Brain microvascular endothelial cell (primary cell): ENCODE measurements around the gene TCP11L2.
"Not testable (repeated sequence)": the region's sequence is repeated elsewhere in the genome, so short reads cannot be mapped to it uniquely, and the experiment has no call there.

Experiments used
- DNase-seq: peaks from one replicate; pipeline ENCODE4 v3.0.0-alpha.2; 2020
- H3K27ac ChIP-seq: fragments of 250-450 bp; sonication (Bioruptor Pico); 2 replicates; pipeline ENCODE4 v1.5.1; 2020; ENCODE audit warnings: mild to moderate bottlenecking, moderate library complexity
- H3K27me3 ChIP-seq: fragments of 250-450 bp; sonication (Bioruptor Pico); replicated peaks from 2 replicates; pipeline ENCODE4 v1.5.1; 2020; ENCODE audit warnings: mild to moderate bottlenecking
- H3K36me3 ChIP-seq: fragments of 250-450 bp; sonication (Bioruptor Pico); replicated peaks from 2 replicates; pipeline ENCODE4 v1.5.1; 2020; ENCODE audit warnings: mild to moderate bottlenecking
- H3K4me3 ChIP-seq: 2 replicates; pipeline ENCODE4 v1.5.1; 2011; ENCODE audit warnings: low read depth, mild to moderate bottlenecking, control low read depth, low read length, moderate library complexity
- in situ Hi-C: cut with HindIII; loops from 2 replicates; pipeline ENCODE4 v1.10.0; 2017; ENCODE audit warnings: low sequenced_read_pairs, low pct_ligation_motif_present
- TF ChIP-seq, protein P1 (sequence below): IDR thresholded peaks from 2 replicates; pipeline ENCODE4 v1.5.1; 2011; ENCODE audit warnings: low read depth, mild to moderate bottlenecking, moderate library complexity, low read length, control low read depth, inconsistent platforms; ENCODE audit errors: missing control alignments

Gene TCP11L2

DNA sequence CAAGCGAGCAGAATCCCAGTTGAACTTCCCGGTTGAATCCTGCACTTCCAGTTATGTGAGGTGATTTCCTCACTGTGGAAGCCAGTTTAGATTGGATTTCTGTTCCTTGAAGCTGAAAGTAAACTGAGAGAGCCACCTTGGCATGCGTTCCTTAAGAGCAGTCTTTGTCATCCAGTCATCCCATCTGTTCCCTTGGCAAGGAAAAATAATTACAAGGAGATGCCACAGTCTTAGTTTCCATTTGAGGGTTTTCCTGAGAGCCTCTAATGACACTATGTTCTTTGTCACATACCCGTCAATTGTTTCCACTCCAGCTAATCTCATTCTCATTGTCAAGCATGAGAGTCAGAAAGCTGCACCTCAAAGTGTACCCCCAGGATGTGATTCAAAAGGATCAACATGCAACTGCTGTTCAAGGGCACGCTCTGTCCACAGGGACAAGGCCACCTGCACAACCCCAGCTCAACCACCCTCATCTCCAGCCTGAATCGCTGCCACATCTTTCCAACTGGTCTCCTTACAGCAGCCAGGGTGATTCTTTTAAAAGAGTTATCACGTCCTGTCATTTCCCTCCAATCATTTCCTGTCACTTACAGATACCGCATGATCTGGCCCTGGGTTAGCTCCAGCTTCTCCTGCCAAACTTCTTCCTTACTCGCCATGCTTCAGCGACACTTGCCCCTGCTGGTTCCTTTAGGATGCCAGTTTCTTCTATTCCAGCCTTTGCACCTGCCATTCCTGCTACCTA, 18.0 kb upstream of the TCP11L2 start:
- DNase-seq, result no peak
- no peaks in the 10 kb centered on the region for H3K36me3 ChIP-seq
- TF ChIP-seq, protein P1, sequence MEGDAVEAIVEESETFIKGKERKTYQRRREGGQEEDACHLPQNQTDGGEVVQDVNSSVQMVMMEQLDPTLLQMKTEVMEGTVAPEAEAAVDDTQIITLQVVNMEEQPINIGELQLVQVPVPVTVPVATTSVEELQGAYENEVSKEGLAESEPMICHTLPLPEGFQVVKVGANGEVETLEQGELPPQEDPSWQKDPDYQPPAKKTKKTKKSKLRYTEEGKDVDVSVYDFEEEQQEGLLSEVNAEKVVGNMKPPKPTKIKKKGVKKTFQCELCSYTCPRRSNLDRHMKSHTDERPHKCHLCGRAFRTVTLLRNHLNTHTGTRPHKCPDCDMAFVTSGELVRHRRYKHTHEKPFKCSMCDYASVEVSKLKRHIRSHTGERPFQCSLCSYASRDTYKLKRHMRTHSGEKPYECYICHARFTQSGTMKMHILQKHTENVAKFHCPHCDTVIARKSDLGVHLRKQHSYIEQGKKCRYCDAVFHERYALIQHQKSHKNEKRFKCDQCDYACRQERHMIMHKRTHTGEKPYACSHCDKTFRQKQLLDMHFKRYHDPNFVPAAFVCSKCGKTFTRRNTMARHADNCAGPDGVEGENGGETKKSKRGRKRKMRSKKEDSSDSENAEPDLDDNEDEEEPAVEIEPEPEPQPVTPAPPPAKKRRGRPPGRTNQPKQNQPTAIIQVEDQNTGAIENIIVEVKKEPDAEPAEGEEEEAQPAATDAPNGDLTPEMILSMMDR, result no peak
- no peak overlapping the region for H3K4me3 ChIP-seq
- no peaks in the 10 kb centered on the region for H3K27me3 ChIP-seq
- in situ Hi-C loops, result no loop called here
- no peak overlapping the region for H3K27ac ChIP-seq

DNA sequence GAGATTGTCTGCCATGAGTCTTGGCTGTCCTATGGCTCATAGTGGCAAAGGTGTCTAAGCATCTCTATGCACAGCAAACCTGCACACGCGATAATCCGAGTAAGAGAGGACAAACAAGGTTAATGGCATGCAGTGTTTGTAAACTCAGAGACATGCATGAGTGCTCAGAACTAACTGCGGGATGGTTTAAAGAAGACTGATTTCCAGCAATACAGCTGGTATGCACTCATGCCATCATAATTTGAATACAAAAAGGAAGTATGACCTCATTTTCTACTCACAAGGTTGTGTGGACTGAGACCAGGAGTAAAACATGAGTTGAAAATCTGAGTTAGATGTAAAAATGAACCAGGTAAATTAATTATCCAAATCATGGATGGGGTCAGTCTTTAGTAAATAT, 16.6 kb upstream of the TCP11L2 start:
- Histone ChIP-seq H3K27me3 (no peaks in the 10 kb centered on the region), H3K27ac (no peak overlapping the region), H3K4me3 (no peak overlapping the region), H3K36me3 (no peaks in the 10 kb centered on the region)
- no peak for DNase-seq
- in situ Hi-C loops, result no loop called here
- TF ChIP-seq, protein P1, result no peak

DNA sequence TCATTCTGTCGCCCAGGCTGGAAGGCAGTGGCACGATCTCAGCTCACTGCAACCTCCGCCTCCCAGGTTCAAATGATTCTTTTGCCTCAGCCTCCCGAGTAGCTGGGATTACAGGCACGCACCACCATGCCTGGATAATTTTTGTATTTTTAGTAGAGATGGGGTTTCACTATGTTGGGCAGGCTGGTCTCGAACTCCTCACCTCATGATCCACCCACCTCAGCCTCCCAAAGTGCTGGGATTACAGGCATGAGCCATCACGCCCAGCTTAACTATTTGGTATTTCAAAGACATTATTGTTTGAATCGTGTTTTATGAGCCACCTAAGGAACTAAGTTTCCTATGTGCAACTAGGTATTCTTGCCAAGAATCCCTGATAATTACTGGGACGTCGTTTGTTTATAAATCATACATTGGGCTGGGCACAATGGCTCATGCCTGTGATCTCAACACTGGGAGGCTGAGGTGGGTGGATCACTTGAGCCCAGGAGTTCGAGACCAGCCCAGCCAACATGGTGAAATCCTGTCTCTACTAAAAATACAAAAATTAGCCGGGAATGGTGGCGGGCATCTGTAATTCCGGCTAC, 15.9 kb upstream of the TCP11L2 start:
- DNase-seq, H3K27me3 ChIP-seq, H3K36me3 ChIP-seq, H3K27ac ChIP-seq, H3K4me3 ChIP-seq, in situ Hi-C loops: not testable (repeated sequence)

DNA sequence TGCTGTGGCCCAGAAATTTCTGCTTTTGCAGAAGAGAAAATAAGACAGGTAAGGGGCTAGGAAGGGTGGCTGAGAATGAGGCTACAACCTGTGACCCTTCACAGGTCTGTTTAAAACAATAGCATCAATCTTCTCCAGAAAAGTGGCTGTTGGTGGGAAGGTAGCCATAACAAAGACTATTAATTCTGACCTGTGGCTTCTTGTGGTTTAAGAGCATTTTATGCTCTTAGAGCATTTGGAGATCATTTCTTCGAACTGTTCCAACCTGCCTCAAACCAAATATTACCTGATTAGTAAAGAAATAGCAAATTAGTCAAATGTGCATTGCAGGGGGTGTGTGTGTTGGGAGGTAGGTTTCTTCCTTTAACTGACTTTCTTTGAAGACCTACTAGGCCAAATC, 15.2 kb upstream of the TCP11L2 start:
- in situ Hi-C loops, result no loop called here
- Histone ChIP-seq H3K36me3 (no peaks in the 10 kb centered on the region), H3K27me3 (no peaks in the 10 kb centered on the region), H3K27ac (no peak overlapping the region), H3K4me3 (no peak overlapping the region)
- TF ChIP-seq, protein P1, result no peak
- no peak for DNase-seq

DNA sequence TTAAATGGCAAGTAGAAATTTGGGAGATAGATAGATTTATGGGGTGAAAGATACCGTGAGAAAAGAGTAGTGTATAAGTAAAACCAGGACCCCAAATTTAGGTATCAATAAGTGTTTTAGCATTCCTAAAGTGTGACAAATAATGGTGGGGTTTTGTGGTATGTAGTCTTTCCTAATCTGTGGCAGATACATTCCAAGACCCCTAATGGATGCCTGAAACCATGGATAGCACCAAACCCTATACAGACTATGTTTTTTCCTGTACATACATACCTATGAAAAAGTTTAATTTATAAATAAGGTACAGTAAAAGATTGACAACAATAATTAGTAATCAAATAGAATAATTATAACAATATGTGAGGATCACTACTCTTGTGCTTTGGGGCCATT, 14.4 kb upstream of the TCP11L2 start:
- H3K4me3 ChIP-seq, result no peak overlapping the region
- no peak for DNase-seq
- in situ Hi-C loops, result no loop called here
- H3K27ac ChIP-seq, result peak overlapping the region; percentile 94
- no peaks in the 10 kb centered on the region for H3K27me3 ChIP-seq
- TF ChIP-seq, protein P1, result no peak
- no peaks in the 10 kb centered on the region for H3K36me3 ChIP-seq

DNA sequence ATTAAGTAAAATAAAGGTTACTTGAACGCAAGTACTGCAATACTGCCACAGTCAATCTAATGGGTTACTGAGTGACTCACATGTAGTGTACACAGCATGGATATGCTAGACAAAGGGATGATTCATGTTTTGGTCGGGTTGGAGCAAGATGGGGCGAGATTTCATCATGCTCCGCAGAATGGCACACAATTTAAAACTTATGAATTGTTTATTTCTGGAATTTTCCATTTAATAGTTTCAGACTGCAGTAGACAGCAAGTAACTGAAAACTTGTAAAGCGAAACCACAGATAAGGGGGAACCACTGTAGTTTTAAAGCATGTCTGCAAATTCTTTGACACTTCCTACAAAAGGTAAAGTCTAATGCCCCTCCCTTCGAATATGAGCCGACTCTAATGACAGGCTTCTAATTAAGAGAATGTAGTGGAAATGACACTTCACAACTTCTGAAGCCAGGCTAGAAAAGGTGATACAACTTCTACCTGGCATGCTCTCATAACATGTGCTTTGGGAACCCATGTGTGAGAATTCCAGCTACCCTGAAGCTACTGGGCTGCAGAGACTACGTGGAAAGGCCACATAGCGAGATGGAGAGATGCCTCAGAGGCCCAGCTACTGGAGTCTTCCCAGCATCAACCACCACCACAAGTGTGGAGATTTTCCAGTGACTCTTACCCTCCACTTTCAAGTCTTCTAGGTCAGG, 13.9 kb upstream of the TCP11L2 start:
- peak; percentile 89 for DNase-seq
- TF ChIP-seq, protein P1, result no peak
- Histone ChIP-seq H3K27ac (peak overlapping the region; percentile 94), H3K36me3 (no peaks in the 10 kb centered on the region), H3K27me3 (no peaks in the 10 kb centered on the region), H3K4me3 (no peak overlapping the region)
- in situ Hi-C loops, result no loop called here
